Measurements from ENCODE around the gene SIN3B.

GRCh38 chr19:16782719-16783118, 46.5 kb upstream of the SIN3B start:
- TF ChIP-seq EZH2 (IDR thresholded peaks at IDR 0.05; ENCODE audit: insufficient read depth, poor library complexity, severe bottlenecking), result no peak
- TF ChIP-seq EZH2phosphoT487 (IDR thresholded peaks at IDR 0.05; ENCODE audit: insufficient read depth, low read depth), result no peak

All from GM23248 (cell line).